Uterus (tissue), 2 donors: ENCODE measurements around the gene MYPOP.

Source experiments
- CTCF ChIP-seq, 4 experiments: fragments of 200-600 bp in 2 of 4; fragments of 450-650 bp in 2 of 4; sonication (generic) in 2 of 4; IDR thresholded peaks; one replicate each; pipeline ENCODE4 v1.5.1; 2016 to 2019; ENCODE audit warnings: antibody characterized with exemption in 4 of 4, mild to moderate bottlenecking in 2 of 4, moderate library complexity in 1 of 4
- POLR2A ChIP-seq, 2 donors: fragments of 450-650 bp; IDR thresholded peaks; one replicate each; pipeline ENCODE4 v1.6.1; 2016; ENCODE audit warnings: antibody characterized with exemption in 2 of 2, mild to moderate bottlenecking in 1 of 2, moderate library complexity in 1 of 2

GRCh38 chr19:45908956-45909355 is 6.5 kb upstream of the MYPOP start:
- no peak for TF ChIP-seq CTCF (IDR thresholded peaks at IDR 0.05)
- no peak for TF ChIP-seq POLR2A (IDR thresholded peaks at IDR 0.05)
